HPDE6-E6E7 (cell line): ENCODE results near the gene ANKRD65.
A peak's percentile ranks its signal among the peaks of the same experiment; 100 is the strongest.
"Not testable (repeated sequence)": the region's sequence is repeated elsewhere in the genome, so short reads cannot be mapped to it uniquely, and the experiment has no call there.

ENCODE experiments used
- DNase-seq: peaks from one replicate; pipeline ENCODE4 v3.0.0; 2011; ENCODE audit warnings: missing footprints; ENCODE audit errors: extremely low spot score

ANKRD65 gene

DNA sequence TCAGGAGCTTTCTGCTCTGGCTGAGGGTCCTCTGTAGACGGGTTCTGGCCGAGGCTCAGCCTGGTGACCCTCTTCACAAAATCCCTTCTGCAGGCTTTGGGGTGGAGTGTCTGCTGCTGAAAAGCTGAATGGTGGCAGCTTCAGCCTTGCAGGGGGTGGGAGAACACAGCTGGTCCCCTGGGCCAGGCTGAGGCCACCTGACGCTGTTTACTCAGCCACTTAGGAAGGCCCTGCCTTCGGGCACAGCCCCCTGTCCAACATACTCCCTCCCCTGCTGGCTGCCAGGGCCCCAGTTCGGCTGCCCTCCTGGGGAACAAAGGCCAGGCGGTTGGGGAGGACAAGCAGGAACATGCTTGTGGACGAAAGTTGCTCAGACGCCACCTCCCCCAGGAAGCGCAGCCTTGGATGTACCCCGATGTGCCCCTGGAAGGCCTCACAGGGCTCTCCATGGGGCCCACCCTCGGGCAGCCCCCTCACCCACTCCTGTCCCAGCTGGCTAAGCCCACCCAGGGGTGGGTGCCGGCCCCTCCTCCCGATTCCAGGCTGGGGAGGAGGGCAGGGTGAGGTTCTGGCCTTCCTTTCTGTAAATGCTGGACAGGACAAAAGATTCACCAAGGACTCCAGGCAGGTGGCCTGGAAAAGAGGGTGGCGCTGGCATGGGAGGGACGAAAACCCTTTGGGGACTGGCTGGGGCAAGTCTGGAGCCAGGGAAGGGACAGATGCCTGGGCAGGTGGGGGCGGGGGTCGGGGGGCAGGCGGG, at the start of gene ANKRD65:
Gene ANKRD65, minus strand, starts transcription at position 130 of the 760 bp plus-strand sequence. CDS start 271 bp downstream, outside the sequence.
- no peak for DNase-seq

DNA sequence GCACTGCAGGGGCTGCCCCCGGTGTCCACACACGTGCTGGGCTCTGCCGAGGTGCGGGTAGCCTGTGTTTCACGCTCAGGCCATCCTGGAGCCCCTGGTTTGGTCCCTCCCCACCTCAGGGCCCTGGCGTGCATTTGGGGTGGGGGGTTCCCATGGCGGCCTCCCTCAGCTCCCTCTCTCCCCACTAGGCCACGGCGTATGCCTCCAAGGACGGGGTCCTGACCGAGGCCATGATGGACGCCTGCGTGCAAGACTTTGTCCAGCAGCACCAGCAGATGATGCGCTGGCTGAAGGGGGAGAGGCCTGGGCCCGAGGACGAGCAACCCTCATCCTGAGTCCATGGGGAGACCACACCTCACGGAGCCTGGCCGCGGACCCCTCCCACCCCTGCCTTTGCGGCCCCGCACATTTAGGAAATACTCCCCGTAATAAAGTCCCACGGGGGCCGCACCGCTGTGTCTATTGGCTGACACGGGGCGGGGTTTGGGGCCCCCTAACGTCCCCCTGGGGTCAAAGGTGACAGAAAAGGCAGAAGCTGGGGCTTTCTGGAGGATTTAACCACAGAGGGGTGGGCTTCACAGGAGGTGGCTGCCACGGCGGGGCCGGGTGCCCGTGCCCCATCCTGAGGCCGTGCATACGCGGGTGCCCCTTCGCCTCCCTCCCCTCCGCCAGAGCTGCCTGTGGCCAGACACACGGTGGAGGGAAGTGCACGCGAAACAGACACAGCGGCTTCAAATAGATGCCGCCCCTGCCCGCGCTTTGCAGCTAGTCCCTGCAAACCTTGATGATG, 47.3 kb upstream of the ANKRD65 start:
- not testable (repeated sequence) for DNase-seq

DNA sequence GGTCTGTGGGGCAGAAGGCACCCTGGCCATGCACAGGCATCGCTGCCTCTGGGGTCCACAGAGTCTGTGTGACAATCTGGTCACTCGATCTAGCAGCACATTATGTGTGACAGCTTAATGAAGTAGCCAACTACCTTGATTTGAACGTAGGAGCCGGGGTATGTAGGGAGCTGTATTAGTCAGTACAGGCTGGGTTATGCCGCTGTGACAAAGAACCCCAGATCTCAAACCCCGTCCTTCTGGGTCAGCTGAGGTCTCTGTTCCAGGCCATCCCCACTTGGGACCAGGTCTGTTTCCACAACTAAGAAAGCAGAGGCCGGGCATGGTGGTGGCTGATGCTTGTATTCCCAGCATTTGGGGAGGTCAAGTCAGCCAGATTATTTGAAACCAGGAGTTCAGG, 42.2 kb upstream of the ANKRD65 start:
- DNase-seq, result no peak

DNA sequence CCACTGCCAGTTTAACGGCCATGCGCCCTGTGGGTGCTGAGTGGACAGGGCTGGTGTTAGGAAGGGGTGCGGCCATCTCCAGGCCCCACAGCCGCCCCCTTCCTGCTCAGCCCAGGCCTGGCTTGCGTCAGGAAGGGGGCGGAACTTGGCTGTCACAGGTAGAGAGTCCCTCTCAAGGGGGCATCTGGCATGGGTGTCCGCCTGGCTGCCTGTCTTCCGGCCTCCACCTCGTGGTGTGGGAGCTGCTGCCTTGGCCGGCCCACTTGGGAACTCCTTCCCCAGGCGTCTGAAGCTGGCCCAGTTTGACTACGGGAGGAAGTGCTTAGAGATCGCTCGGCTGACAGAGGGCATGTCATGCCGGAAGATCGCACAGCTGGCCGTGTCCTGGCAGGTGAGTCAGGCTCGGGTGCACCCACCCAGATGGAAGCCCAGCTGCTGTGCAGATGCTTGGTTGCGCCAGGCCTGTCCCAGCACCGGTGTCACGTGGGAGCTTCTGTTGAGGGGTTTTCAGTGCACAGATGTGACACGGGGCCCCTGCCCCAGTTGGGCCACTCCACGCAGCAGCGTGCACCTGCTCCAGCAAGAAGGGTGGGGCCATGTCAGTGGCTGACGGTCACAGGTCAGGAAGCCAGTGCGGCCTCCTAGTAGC, 41.4 kb upstream of the ANKRD65 start:
- peak; percentile 64 for DNase-seq

DNA sequence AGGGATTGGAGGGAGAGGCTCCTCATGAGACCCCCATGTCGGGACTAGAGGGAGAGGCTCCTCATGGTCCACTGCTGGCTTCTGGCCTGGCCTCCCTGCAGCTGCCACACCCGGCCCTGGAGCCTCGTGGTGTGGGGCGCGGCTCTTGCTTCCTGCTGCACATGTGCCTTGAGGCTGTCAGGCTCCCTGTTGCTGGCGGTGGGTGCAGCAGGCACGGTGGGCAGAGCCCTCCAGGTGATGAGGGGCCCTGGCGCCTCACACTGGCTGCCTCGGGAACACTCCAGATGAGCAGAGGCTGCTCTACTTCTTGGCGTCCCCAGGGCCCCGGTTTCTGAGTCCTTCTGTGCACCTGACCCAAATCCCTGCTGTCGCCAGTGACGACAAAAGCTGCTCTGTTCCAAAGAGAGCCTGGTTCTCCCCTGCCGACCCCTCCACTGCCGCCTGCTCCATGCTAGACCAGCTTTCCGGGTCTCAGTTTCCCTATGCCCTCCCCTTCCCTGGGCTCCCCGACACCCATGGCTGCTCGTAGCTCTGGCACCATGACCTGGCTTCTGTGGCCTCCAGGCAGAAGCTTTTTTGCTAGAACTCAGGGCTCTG, 40.7 kb upstream of the ANKRD65 start:
- no peak for DNase-seq

DNA sequence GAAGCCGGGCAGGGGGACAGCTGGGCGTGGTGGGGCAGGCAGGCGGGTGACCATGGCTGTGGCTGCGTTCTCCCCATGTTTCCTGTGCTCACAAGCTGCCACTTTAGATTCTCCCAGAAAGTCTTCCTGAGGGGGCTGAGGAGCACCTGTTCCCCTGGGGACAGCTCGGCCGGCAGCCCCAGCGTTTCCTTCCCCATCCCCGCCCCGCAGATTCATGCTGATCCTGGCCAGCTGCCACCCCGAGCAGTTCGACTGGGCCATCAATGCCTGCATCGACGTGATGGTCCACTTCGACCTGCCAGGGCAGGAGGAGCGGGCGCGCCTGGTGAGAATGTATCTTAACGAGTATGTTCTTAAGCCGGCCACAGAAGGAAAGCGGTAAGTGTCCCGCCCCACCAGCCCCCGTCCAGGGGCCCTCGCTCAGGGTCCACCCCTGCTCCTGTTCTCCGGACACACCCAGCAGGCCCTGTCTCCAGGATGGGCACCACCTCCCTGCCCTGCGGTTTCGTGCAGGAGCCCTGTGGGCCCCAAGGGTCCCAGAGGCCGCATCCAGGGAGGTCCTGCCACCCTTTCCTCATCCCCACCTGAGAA, 39.6 kb upstream of the ANKRD65 start:
- DNase-seq, result no peak

DNA sequence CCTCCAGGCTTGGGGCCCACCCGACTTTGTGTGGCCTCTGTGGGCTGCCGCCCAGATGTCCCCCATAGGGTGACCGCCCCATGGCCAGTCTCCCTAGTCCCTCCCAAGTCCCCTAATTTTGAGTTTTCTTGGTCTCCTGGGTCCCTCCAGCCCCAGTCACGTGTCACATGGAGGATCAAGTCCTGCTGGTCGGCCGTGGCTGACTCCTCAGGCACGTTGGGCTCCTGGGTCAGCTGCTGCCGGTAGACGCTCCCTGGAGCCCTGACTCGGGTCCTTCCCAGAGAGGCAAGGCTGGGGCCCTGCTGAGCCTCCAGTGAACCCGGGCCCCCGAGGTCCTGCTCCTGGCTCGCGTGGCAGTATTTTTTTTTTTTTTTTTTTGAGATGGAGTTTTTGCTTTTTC, 38.6 kb upstream of the ANKRD65 start:
- not testable (repeated sequence) for DNase-seq

DNA sequence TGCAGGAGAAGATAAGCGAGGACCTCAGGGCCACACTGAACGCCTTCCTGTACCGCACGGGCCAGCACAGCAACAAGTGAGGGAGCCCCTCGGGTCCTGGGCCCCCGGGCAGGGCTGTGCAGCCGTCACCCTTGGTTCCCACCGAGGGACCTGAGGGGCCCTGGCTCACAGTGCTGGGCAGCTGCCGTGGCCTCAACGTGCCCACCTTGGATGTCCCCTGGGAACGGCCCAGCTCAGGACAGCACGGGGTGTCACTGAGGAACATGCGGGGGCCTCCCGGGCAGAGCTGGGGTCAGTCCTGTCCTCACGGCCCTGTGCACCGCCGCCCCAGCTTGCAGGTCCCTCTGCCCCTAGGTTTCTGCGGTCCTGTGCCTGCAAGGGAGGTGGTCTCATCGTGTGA, 38.1 kb upstream of the ANKRD65 start:
- DNase-seq, result not testable (repeated sequence)

DNA sequence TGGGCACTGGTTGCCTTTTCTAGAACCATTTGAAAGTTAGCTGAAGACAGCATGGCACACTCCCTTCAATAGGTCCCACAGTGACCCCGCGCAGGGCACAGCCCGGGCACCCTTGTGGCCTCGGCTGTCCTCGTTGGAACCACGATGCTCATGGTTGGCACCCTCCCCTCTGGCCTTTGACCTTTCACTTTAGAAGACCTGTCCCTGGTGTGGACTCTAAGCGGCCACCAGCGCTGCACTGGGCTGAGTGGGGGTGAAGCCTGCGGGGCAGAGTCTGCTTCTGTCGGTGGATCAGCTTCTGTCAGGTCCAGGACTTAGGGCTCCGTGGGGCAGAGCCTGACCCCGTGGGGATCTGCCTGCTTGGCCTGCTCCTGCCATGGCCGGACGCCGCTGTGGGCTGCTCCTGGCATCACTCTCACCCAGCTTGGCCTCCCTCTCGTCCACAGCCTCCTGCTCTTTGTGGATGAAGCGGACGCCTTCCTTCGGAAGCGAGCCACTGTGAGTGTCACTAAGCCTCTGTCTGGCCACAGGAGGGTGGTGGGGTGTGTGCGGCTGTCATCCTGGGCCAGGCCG, 35.7 kb upstream of the ANKRD65 start:
- DNase-seq, result not testable (repeated sequence)

DNA sequence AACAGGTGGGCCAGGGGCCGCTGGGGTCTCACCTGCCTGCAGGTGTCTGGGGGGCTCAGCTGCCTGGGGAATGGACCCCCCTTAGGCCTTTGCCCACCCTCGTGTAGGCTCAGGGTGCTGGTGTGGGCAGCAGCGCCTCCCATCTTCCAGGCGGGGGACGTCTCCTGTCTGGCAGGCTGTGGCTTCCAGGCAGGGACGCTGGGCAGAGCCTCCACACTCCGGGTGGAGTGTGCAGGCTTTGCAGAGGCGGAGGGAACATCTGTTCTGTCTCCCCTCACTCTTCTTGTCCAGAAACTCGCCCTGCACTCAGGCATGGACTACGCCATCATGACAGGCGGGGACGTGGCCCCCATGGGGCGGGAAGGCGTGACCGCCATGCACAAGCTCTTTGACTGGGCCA, 34.9 kb upstream of the ANKRD65 start:
- DNase-seq, result not testable (repeated sequence)

DNA sequence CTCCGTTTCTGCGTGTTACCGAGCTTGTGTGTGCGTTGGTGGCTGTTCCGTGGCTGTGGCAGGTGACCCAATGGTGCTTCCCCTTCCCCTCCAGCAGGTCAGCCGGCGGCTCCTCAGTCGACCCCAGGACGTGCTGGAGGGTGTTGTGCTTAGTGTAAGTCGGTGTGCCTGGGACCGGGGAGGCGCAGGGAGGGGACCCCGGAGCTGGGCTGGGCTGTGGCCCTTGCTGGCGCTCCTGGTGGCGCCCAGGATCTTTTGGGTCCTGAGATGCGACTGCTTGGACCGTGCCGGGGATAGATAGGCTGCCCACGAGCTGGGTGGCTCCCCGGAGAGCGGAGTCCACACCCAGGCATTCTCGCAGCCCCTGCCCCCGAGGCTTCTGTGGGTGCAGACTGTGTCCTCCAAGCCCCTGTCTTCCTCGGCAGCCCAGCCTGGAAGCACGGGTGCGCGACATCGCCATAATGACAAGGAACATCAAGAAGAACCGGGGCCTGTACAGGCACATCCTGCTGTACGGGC, 34.3 kb upstream of the ANKRD65 start:
- DNase-seq, result no peak

DNA sequence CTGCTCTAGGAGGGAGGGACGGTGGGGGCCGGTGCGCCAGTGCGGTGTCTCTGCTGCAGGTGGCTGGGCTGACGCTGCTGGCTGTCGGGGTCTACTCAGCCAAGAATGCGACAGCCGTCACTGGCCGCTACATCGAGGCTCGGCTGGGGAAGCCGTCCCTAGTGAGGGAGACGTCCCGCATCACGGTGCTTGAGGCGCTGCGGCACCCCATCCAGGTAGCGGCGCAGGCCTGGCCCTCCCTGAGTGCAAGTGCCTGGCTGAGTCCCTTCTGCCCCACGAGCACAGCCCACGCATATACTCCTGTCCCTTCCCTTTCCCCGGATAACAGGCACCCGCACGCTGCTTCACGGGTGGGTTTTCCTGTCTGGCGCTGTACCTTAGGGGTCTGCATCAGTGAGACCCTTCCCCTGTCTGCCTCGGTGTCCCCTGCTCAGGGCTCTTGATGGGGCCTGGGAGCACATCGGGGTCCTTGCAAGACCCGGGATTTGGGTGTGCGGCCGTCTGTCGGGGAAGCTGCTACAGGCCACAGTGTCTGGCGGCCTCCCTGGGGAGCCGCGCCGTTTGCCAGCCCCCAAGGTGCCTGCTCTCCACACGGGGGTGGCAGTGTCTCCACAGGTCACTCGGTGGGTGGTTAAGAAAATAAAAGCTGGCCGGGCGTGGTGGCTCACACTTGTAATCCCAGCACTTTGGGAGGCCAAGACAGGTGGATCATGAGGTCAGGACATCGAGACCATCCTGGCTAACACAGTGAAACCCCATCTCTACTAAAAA, 33.4 kb upstream of the ANKRD65 start:
- DNase-seq, result not testable (repeated sequence)

DNA sequence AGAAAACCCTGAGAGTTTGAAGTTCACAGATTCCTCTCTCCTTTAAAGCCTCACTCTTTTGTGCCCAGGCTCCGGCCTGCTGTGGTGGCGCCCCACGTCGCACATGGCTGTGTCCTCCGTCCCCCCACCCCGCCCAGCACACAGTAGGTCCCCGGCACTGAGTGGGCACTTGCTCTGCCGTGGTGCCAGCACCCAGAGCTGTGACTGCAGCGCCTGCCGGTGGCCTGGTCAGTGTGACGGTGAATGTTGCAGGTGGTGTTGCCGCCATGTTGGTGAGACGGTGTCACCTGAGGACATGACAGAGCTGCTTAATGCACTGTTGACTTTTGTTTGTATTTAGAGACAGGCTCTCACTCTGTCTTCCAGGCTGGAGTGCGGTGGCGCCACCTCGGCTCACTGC, 31.8 kb upstream of the ANKRD65 start:
- DNase-seq, result no peak

DNA sequence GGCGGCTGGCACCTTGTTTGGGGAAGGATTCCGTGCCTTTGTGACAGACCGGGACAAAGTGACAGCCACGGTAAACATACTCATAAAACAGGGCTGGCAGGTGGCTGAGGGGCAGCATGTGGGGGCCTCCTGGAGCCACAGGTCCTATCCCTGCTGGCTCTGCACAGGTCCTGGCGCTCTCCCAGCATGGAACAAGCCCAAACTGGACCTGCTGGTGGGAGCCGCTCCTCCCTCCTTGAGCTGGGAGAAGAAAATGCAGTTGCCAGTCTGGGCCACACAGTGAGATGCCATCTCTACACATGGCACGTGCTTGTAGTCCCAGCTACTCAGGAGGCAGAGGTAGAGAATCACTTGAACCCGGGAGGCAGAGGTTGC, 31.3 kb upstream of the ANKRD65 start:
- DNase-seq, result not testable (repeated sequence)

DNA sequence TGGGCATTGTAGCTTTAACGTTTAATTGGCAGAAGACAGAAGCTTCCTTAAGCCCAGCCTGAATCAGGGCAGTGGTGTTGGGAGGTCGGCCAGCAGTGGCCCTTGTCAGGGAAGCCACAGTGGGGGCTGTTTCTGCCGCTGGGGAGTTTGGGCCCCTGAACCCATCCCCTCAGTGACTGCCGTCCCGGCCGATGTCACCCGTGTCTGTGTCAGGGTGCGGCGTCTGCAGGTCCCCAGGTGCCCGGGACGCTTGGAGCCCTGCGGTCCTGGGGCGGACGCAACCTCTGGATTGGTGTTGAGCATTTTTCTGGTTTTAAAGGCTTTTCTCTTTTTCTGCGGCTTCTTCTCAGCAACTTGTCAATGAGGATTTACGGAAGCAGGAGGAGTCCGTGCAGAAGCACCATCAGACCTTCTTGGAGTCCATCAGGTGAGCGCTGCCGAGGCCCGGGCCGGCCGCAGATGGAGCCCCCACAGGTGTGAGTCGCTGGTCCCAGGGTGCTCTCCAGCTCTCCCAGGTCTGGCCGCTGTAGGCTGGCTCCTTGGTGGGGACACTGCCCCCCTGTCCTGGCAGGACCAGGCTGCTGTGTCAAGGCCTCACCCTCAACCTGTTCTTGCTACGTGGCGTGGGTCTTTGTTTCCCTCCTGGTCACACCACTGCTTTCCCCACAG, 30.8 kb upstream of the ANKRD65 start:
- DNase-seq, result no peak

DNA sequence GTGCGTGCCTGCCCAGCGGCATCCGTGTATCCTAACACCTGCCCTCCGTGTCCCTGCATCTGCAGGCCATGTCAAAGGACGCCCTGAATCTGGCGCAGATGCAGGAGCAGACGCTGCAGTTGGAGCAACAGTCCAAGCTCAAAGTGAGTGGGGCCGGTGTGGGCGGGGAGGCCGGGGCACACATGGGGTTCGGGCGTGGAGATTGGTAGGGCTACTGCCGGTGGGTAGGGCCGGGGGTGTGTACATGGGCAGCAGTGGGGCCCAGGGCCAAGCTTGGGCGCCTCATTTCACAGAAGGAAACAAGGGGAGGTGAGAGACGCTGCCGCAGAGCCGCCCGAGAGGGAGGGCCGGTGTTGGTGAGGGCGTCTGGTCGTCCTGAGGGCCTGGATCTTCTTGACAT, 29.5 kb upstream of the ANKRD65 start:
- DNase-seq, result not testable (repeated sequence)

DNA sequence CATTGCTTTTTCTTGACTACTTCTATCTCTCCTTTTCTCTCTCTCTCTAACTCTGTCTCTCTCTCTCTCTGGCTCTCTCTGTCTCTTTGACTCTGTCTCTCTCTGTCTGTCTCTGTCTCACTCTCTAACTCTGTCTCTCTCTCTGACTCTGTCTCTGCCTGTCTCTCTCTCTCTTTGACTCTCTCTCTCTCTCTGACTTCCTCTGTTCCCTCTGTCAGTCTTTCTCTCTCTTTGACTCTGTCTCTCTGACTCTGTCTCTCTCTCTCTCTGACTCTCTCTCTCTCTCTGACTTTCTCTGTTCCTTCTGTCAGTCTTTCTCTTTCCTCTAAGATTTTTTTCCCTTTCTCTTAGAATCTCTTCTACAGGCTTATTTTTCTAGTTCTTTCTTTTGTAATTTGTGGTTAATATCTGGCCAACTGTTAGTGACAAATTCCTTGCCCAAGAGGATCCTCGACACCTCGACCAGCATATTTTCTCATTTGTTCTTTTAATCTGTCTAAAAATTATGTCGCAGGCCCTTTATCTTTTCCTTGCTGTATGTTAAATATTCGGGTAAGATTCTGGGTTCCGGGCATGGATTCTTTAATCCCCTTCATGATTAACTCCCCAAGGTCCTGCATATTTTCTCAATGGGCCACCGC, 28.1 kb upstream of the ANKRD65 start, which contains the start of gene ATAD3C:
Gene ATAD3C, plus strand, starts transcription at position 591 of the 641 bp plus-strand sequence. CDS start 995 bp downstream, outside the sequence.
- DNase-seq, result no peak

DNA sequence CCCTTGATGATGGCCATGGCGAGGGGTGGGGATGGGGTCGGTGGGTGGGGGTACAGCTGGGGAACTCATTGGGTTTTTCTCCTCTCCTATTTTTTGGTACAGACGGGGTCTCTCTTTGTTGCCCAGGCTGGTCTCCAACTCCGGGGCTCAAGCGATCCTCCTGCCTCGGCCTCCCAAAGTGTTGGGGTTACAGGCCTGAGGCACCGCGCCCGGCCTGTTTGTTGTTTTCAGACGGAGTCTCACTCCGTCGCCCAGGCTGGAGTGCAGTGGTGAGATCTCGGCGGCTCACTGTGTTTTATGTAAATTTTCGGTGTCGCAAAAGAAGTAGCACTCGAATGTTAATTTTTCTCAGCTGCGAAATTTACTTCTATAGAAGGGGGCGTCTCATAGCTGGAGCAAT, 25.6 kb upstream of the ANKRD65 start:
- DNase-seq, result not testable (repeated sequence)
